NOMO-1 (cell line): ENCODE results near the gene GRIN3B.
"Not testable (repeated sequence)": the region's sequence is repeated elsewhere in the genome, so short reads cannot be mapped to it uniquely, and the experiment has no call there.

Source experiments
- DNase-seq, 2 experiments: peaks; one replicate each; lab custom pipeline; 2025; ENCODE audit not compliant: unreplicated experiment in 2 of 2; lab: John Stamatoyannopoulos, UW

The GRIN3B gene

GRCh38 chr19:1000095-1000494, at the start of gene GRIN3B:
Gene GRIN3B, plus strand, starts transcription at chr19:1000419. Its CDS starts 19 bp downstream, at chr19:1000438.
- peak; percentile 46 to 73 for DNase-seq

- no peak for DNase-seq
These were observed 48.1 kb upstream of the GRIN3B start for GRCh38 chr19:952049-952679.

GRCh38 chr19:952680-953444, 47.4 kb upstream of the GRIN3B start:
- no peak for DNase-seq

GRCh38 chr19:953445-954271, 46.6 kb upstream of the GRIN3B start:
- DNase-seq: no peak

GRCh38 chr19:954272-954671, 45.9 kb upstream of the GRIN3B start:
- DNase-seq: no peak

- no peak for DNase-seq
These were observed 45.3 kb upstream of the GRIN3B start for GRCh38 chr19:954672-955494.

GRCh38 chr19:955803-956765, 44.1 kb upstream of the GRIN3B start:
- DNase-seq: no peak

GRCh38 chr19:956766-957440, 43.3 kb upstream of the GRIN3B start:
- no peak for DNase-seq

- DNase-seq: not testable (repeated sequence)
These were observed 42.6 kb upstream of the GRIN3B start for GRCh38 chr19:957578-957977.

- DNase-seq: no peak
These were observed 41.0 kb upstream of the GRIN3B start for GRCh38 chr19:958967-959855.

GRCh38 chr19:960020-960419, 40.2 kb upstream of the GRIN3B start:
- no peak for DNase-seq

- DNase-seq: no peak
These were observed 39.6 kb upstream of the GRIN3B start for GRCh38 chr19:960601-960938.

- no peak for DNase-seq
These were observed 38.2 kb upstream of the GRIN3B start for GRCh38 chr19:961866-962620.

- DNase-seq: no peak
These were observed 37.4 kb upstream of the GRIN3B start for GRCh38 chr19:962683-963400.

GRCh38 chr19:963486-963951, 36.7 kb upstream of the GRIN3B start:
- no peak for DNase-seq

GRCh38 chr19:964116-964520, 36.1 kb upstream of the GRIN3B start:
- no peak for DNase-seq
